SK-N-SH treated with all-trans-retinoic acid at 6 μM for 48 hours (cell line): ENCODE data around the gene ERGIC1.

ENCODE experiments used
- BACH2 ChIP-seq: fragments of 250-450 bp; sonication (Bioruptor Pico); IDR thresholded peaks from 2 replicates; pipeline ENCODE4 v1.9.0; 2021; ENCODE audit warnings: mild to moderate bottlenecking, borderline replicate concordance
- CREB5 ChIP-seq: fragments of 250-450 bp; sonication (Bioruptor Pico); IDR thresholded peaks from 2 replicates; pipeline ENCODE4 v1.5.1; 2020; ENCODE audit warnings: low read depth, mild to moderate bottlenecking, moderate library complexity
- CSDC2 ChIP-seq: fragments of 250-450 bp; sonication (Bioruptor Pico); IDR thresholded peaks from 2 replicates; pipeline ENCODE4 v1.5.0; 2020; ENCODE audit warnings: mild to moderate bottlenecking, moderate library complexity
- ESRRG ChIP-seq: fragments of 250-450 bp; sonication (Bioruptor Pico); IDR thresholded peaks from 2 replicates; pipeline ENCODE4 v1.6.1; 2021; ENCODE audit warnings: mild to moderate bottlenecking
- GLIS3 ChIP-seq: fragments of 250-450 bp; sonication (Bioruptor Pico); IDR thresholded peaks from 2 replicates; pipeline ENCODE4 v1.5.0; 2020; ENCODE audit warnings: mild to moderate bottlenecking, moderate library complexity
- PATZ1 ChIP-seq: fragments of 250-450 bp; sonication (Bioruptor Pico); IDR thresholded peaks from 2 replicates; pipeline ENCODE4 v1.8.0; 2020; ENCODE audit warnings: mild to moderate bottlenecking, moderate library complexity, borderline replicate concordance
- RARB ChIP-seq: fragments of 250-450 bp; sonication (Bioruptor Pico); IDR thresholded peaks from 2 replicates; pipeline ENCODE4 v1.8.0; 2021; ENCODE audit warnings: mild to moderate bottlenecking, moderate library complexity
- SNAI2 ChIP-seq: fragments of 250-450 bp; sonication (Bioruptor Pico); IDR thresholded peaks from 2 replicates; pipeline ENCODE4 v1.5.0; 2020; ENCODE audit warnings: mild to moderate bottlenecking, moderate library complexity
- TCF4 ChIP-seq: fragments of 250-450 bp; sonication (Bioruptor Pico); IDR thresholded peaks from 2 replicates; pipeline ENCODE4 v1.8.0; 2021; ENCODE audit warnings: mild to moderate bottlenecking, moderate library complexity, borderline replicate concordance
- ZFP3 ChIP-seq: fragments of 250-450 bp; sonication (Bioruptor Pico); IDR thresholded peaks from 2 replicates; pipeline ENCODE4 v1.5.0; 2020; ENCODE audit warnings: mild to moderate bottlenecking, moderate library complexity
- ZNF565 ChIP-seq: fragments of 450-650 bp; formaldehyde crosslinking; conservative IDR thresholded peaks from 2 replicates; pipeline ENCODE4 v1.5.0; 2020; ENCODE audit warnings: low read depth, mild to moderate bottlenecking, moderate library complexity
- ZNF70 ChIP-seq: fragments of 450-650 bp; formaldehyde crosslinking; IDR thresholded peaks from 2 replicates; pipeline ENCODE4 v1.5.0; 2020; ENCODE audit warnings: mild to moderate bottlenecking, moderate library complexity

GRCh38 chr5:172874647-172875504 lies 40.8 kb downstream of the ERGIC1 start:
- TF ChIP-seq ESRRG (CRISPR knock-in tag) = no peak
- no peak for TF ChIP-seq PATZ1
- no peak for TF ChIP-seq TCF4 (CRISPR knock-in tag)
- TF ChIP-seq RARB (CRISPR knock-in tag) = no peak
- TF ChIP-seq ZFP3 (CRISPR knock-in tag) = no peak
- no peak for TF ChIP-seq CREB5 (CRISPR knock-in tag)
- no peak for TF ChIP-seq CSDC2 (CRISPR knock-in tag)
- no peak for TF ChIP-seq GLIS3 (CRISPR knock-in tag)
- no peak for TF ChIP-seq SNAI2 (CRISPR knock-in tag)
- no peak for TF ChIP-seq ZNF565 (CRISPR knock-in tag)
- TF ChIP-seq ZNF70 (CRISPR knock-in tag) = no peak
- TF ChIP-seq BACH2 (CRISPR knock-in tag) = no peak
